ENCODE data around the gene PACS1. TPM values are rescaled to one million over a fixed set of nuclear protein-coding genes. Genes with fewer than 3 reads are reported as not detected.
A peak's percentile ranks its signal among the peaks of the same experiment; 100 is the strongest.

Gene PACS1
- total RNA-seq, 3 donors from 2014 or later: 37.9 to 40.6 (median 38.6) TPM

GRCh38 chr11:66051371-66051765 is 18.7 kb upstream of the PACS1 start:
- TF ChIP-seq POLR2A (IDR thresholded peaks at IDR 0.05) (no peak), CTCF (IDR thresholded peaks at IDR 0.05) (no peak)
- peaks cover 5 to 17% of the 10 kb centered on the region in 2 donors for H3K4me1 ChIP-seq
- H3K4me3 ChIP-seq: peak overlapping the region; percentile 92 to 97 (median 92)
- no peaks in the 10 kb centered on the region for H3K36me3 ChIP-seq
- H3K27ac ChIP-seq: peak overlapping the region; percentile 89 to 94
- intact Hi-C loops (cut with DNase I; ENCODE audit: low total_unique reads): no loop called here
- H3K9me3 ChIP-seq: no peaks in the 10 kb centered on the region
- peaks cover 0 to 13% of the 10 kb centered on the region in 2 donors for H3K27me3 ChIP-seq
- DNase-seq (ENCODE audit: low spot score in 2 of 2): no peak

- Histone ChIP-seq H3K9me3 (no peaks in the 10 kb centered on the region), H3K27ac (peak within 1 kb of the TSS; percentile 89 to 94), H3K27me3 (peaks cover 0 to 13% of the 10 kb centered on the region in 2 donors), H3K4me1 (peaks cover 5 to 17% of the 10 kb centered on the region in 2 donors), H3K36me3 (no peaks in the 10 kb centered on the region), H3K4me3 (peak within 1 kb of the TSS; percentile 92 to 97 (median 92))
- peak; percentile 49 for TF ChIP-seq POLR2A (IDR thresholded peaks at IDR 0.05)
- TF ChIP-seq CTCF (IDR thresholded peaks at IDR 0.05): no peak
- TF ChIP-seq POLR2AphosphoS5 (IDR thresholded peaks at IDR 0.05): peak; percentile 93 to 94 (median 93)
- intact Hi-C loops (cut with DNase I; ENCODE audit: low total_unique reads): no loop called here
- DNase-seq (ENCODE audit: low spot score in 2 of 2): peak; percentile 96 to 97
These were observed 18.1 kb upstream of the PACS1 start, which contains the start of gene SF3B2 for GRCh38 chr11:66051766-66052663. Gene SF3B2, plus strand, starts transcription at chr11:66052364. Its CDS starts 21 bp downstream, at chr11:66052385.

GRCh38 chr11:66052664-66052982 is 17.4 kb upstream of the PACS1 start:
- H3K27me3 ChIP-seq: peaks cover 0 to 13% of the 10 kb centered on the region in 2 donors
- no peak for DNase-seq (ENCODE audit: low spot score in 2 of 2)
- intact Hi-C loops (cut with DNase I; ENCODE audit: low total_unique reads): no loop called here

GRCh38 chr11:66055021-66055420 is 15.1 kb upstream of the PACS1 start:
- TF ChIP-seq POLR2AphosphoS5 (IDR thresholded peaks at IDR 0.05): no peak
- TF ChIP-seq CTCF (IDR thresholded peaks at IDR 0.05): no peak
- TF ChIP-seq POLR2A (IDR thresholded peaks at IDR 0.05): no peak
- H3K4me1 ChIP-seq: peaks cover 5 to 17% of the 10 kb centered on the region in 2 donors
- DNase-seq (ENCODE audit: low spot score in 2 of 2): no peak
- peaks cover 14% of the 10 kb centered on the region for H3K36me3 ChIP-seq
- H3K27ac ChIP-seq: no peak overlapping the region
- H3K9me3 ChIP-seq: no peaks in the 10 kb centered on the region
- H3K27me3 ChIP-seq: no peaks in the 10 kb centered on the region
- no peak overlapping the region for H3K4me3 ChIP-seq
- intact Hi-C loops (cut with DNase I; ENCODE audit: low total_unique reads): no loop called here

More at GRCh38 chr11:66052664-66052982, 17.4 kb upstream of the PACS1 start:
- Histone ChIP-seq H3K4me3 (peak overlapping the region; percentile 92 to 97 (median 92)), H3K36me3 (no peaks in the 10 kb centered on the region), H3K9me3 (no peaks in the 10 kb centered on the region), H3K4me1 (peaks cover 5 to 17% of the 10 kb centered on the region in 2 donors), H3K27ac (peak overlapping the region; percentile 89 to 94)
- TF ChIP-seq POLR2AphosphoS5 (IDR thresholded peaks at IDR 0.05): no peak
- no peak for TF ChIP-seq POLR2A (IDR thresholded peaks at IDR 0.05)
- no peak for TF ChIP-seq CTCF (IDR thresholded peaks at IDR 0.05)

GRCh38 chr11:66056501-66056900 is 13.6 kb upstream of the PACS1 start:
- peaks cover 14% of the 10 kb centered on the region for H3K36me3 ChIP-seq
- TF ChIP-seq POLR2A (IDR thresholded peaks at IDR 0.05): no peak
- no peak for TF ChIP-seq POLR2AphosphoS5 (IDR thresholded peaks at IDR 0.05)
- intact Hi-C loops (cut with DNase I; ENCODE audit: low total_unique reads): no loop called here

More at GRCh38 chr11:66056501-66056900, 13.6 kb upstream of the PACS1 start:
- no peaks in the 10 kb centered on the region for H3K27me3 ChIP-seq
- H3K4me3 ChIP-seq: no peak overlapping the region
- H3K4me1 ChIP-seq: peaks cover 5 to 12% of the 10 kb centered on the region in 2 donors
- no peak for DNase-seq (ENCODE audit: low spot score in 2 of 2)
- no peaks in the 10 kb centered on the region for H3K9me3 ChIP-seq
- no peak overlapping the region for H3K27ac ChIP-seq

All from breast epithelium (tissue), 4 donors.